HepG2 (cell line): ENCODE measurements around the gene MED12L. TPM values are rescaled to one million over a fixed set of nuclear protein-coding genes. Genes with fewer than 3 reads are reported as not detected.

Source experiments
- ATF3 ChIP-seq: sonication (generic); formaldehyde crosslinking; IDR thresholded peaks from 2 replicates; pipeline ENCODE4 v1.4.0; 2020; ENCODE audit warnings: missing genetic modification reagents
- CREB1 ChIP-seq, 2 experiments: fragments of 450-650 bp in 1 of 2; IDR thresholded peaks; 2 replicates each; pipeline ENCODE4 v1.6.1; 2016 to 2017; ENCODE audit warnings: control low read depth in 1 of 2, mild to moderate bottlenecking in 1 of 2, missing compliant biosample characterization in 1 of 2, missing genetic modification characterization in 1 of 2
- FOXK1 ChIP-seq: sonication (generic); formaldehyde crosslinking; IDR thresholded peaks from 2 replicates; pipeline ENCODE4 v1.4.0; 2020; ENCODE audit warnings: low read depth, missing genetic modification reagents, borderline replicate concordance
- FOXP1 ChIP-seq, 2 experiments: fragments of 450-650 bp in 1 of 2; IDR thresholded peaks; 2 replicates each; pipeline ENCODE4 v1.6.1; 2017 to 2018; ENCODE audit warnings: antibody characterized with exemption in 1 of 2
- HDAC1 ChIP-seq: sonication (generic); formaldehyde crosslinking; IDR thresholded peaks from 2 replicates; pipeline ENCODE4 v1.5.1; 2020; ENCODE audit warnings: mild to moderate bottlenecking, missing genetic modification reagents
- NR2C2 ChIP-seq: sonication (generic); formaldehyde crosslinking; IDR thresholded peaks from 2 replicates; pipeline ENCODE4 v1.4.0; 2020; ENCODE audit warnings: missing genetic modification reagents, mild to moderate bottlenecking, moderate library complexity, borderline replicate concordance
- SP5 ChIP-seq: IDR thresholded peaks from 2 replicates; pipeline ENCODE4 v1.6.1; 2016; ENCODE audit warnings: low read depth, borderline replicate concordance
- TEAD3 ChIP-seq: optimal IDR thresholded peaks from 2 replicates; pipeline ENCODE3; 2016; ENCODE audit warnings: borderline replicate concordance
- TGIF2 ChIP-seq: IDR thresholded peaks from 2 replicates; pipeline ENCODE4 v1.6.1; 2016; ENCODE audit warnings: control low read depth, missing compliant biosample characterization
- THRA ChIP-seq: sonication (generic); formaldehyde crosslinking; IDR thresholded peaks from 2 replicates; pipeline ENCODE4 v1.4.0; 2020; ENCODE audit warnings: missing genetic modification reagents, borderline replicate concordance
- ZBTB7A ChIP-seq: sonication (generic); formaldehyde crosslinking; IDR thresholded peaks from 2 replicates; pipeline ENCODE4 v1.8.0; 2022; ENCODE audit warnings: mild to moderate bottlenecking, missing genetic modification reagents
- ZNF121 ChIP-seq: sonication (generic); formaldehyde crosslinking; IDR thresholded peaks from 2 replicates; pipeline ENCODE4 v1.5.0; 2020; ENCODE audit warnings: mild to moderate bottlenecking, missing genetic modification reagents
- ZNF329 ChIP-seq: sonication (generic); formaldehyde crosslinking; IDR thresholded peaks from 2 replicates; pipeline ENCODE4 v1.9.0; 2021; ENCODE audit warnings: low read depth, mild to moderate bottlenecking, missing genetic modification reagents
- ZNF337 ChIP-seq: sonication (generic); formaldehyde crosslinking; IDR thresholded peaks from 2 replicates; pipeline ENCODE4 v1.5.1; 2020; ENCODE audit warnings: missing genetic modification reagents, low read depth, mild to moderate bottlenecking, borderline replicate concordance
- ZNF34 ChIP-seq: sonication (generic); formaldehyde crosslinking; IDR thresholded peaks from 2 replicates; pipeline ENCODE4 v1.4.0; 2020; ENCODE audit warnings: mild to moderate bottlenecking, missing genetic modification reagents, borderline replicate concordance
- ZNF350 ChIP-seq: sonication (generic); formaldehyde crosslinking; IDR thresholded peaks from 2 replicates; pipeline ENCODE4 v1.4.0; 2020; ENCODE audit warnings: mild to moderate bottlenecking, low read depth, missing genetic modification reagents, borderline replicate concordance
- ZNF577 ChIP-seq: sonication (generic); formaldehyde crosslinking; IDR thresholded peaks from 2 replicates; pipeline ENCODE4 v1.4.0; 2020; ENCODE audit warnings: mild to moderate bottlenecking, low read depth, missing genetic modification reagents, borderline replicate concordance
- ZNF747 ChIP-seq: sonication (generic); formaldehyde crosslinking; IDR thresholded peaks from 2 replicates; pipeline ENCODE4 v1.8.1; 2023; ENCODE audit warnings: missing genetic modification reagents, mild to moderate bottlenecking, borderline replicate concordance
- polyA plus RNA-seq, 8 experiments: library from polyadenylated mRNA; depleted of rRNA in 3 of 8; stranded (reverse) in 7 of 8; unstranded in 1 of 8; fragments of >200 nt; fragmentation: Illumina TruSeq in 4 of 8; extraction: Trizol in 4 of 8; gene quantifications; 2 replicates each; pipeline versions ENCODE4 v1.2.1 to v1.2.3, GENCODE V29; 2011 to 2016; ENCODE audit warnings: low read depth in 4 of 8, missing spikeins in 1 of 8, mixed read lengths in 1 of 8; ENCODE audit not compliant: insufficient read depth in 1 of 8
- total RNA-seq, 5 experiments: library from RNA; depleted of rRNA; stranded (reverse); fragments of >200 nt; fragmentation: Illumina TruSeq; extraction: Trizol; gene quantifications; 2 replicates each; pipeline ENCODE4 v1.2.3, GENCODE V29; 2016; ENCODE audit warnings: low read depth in 1 of 5
- TF ChIP-seq, protein P1 (sequence below): sonication (generic); formaldehyde crosslinking; IDR thresholded peaks from 2 replicates; pipeline ENCODE4; 2020; ENCODE audit warnings: missing genetic modification reagents, mild to moderate bottlenecking, borderline replicate concordance
- TF ChIP-seq, protein P2 (sequence below): sonication (generic); formaldehyde crosslinking; IDR thresholded peaks from 2 replicates; pipeline ENCODE4 v1.5.1; 2020; ENCODE audit warnings: mild to moderate bottlenecking, missing genetic modification reagents, moderate library complexity
- TF ChIP-seq, protein P3 (sequence below): sonication (generic); formaldehyde crosslinking; IDR thresholded peaks from 2 replicates; pipeline ENCODE4 v1.5.0; 2020; ENCODE audit warnings: missing genetic modification reagents
- TF ChIP-seq, protein P4 (sequence below): sonication (generic); formaldehyde crosslinking; IDR thresholded peaks from 2 replicates; pipeline ENCODE4 v1.4.0; 2020; ENCODE audit warnings: mild to moderate bottlenecking, missing genetic modification reagents

The MED12L gene
- total and polyA plus RNA-seq, 2 of the 13 experiments (the other 11 are each of a cell fraction or from before 2014, with no cell fraction given), result 0.07 to 0.64 TPM

DNA sequence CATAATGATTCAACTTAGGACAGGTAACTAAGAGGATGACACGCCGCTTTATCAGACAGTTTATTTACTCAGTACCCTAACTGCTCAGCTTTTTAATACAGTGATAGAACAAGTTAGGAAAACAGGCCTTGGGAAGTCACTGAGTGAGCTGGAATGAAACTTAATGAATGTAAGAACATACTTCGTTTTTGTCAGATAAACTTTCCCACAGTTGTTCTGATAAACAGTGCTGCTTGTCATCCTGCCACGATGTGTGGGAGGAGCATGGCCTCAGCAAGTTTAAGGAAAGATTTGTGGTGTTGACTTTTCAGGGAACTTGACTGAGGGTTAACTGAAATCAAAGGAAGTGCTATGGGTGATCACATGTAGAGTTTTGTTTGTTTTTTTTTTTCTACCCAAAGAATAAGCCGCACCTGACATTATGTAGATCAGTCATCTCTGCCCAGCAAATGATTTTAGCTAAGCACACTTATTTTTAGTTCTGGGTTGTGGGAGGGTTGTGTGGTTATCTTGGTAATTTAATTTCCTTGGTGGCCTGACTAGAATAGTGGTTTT, 198.5 kb downstream of the MED12L start (continued):
- TF ChIP-seq ZNF747 (no peak), ZNF577 (no peak), ZBTB7A (CRISPR knock-in tag) (no peak), NR2C2 (CRISPR knock-in tag) (no peak), FOXP1 (IDR thresholded peaks at IDR 0.05) (no peak), FOXP1 (CRISPR knock-in tag; IDR thresholded peaks at IDR 0.05) (peak; percentile 82), TGIF2 (CRISPR knock-in tag) (no peak), THRA (CRISPR knock-in tag) (peak; percentile 36; the same call in 1 of the 2 replicates), CREB1 (IDR thresholded peaks at IDR 0.05) (no peak), CREB1 (CRISPR knock-in tag; IDR thresholded peaks at IDR 0.05) (peak; percentile 35; the same call in 1 of the 2 replicates), HDAC1 (CRISPR knock-in tag) (peak; percentile 46; the same call in 1 of the 2 replicates), ATF3 (CRISPR knock-in tag) (no peak), TEAD3 (peak; percentile 24), ZNF34 (CRISPR knock-in tag) (no peak), ZNF350 (CRISPR knock-in tag) (no peak), FOXK1 (CRISPR knock-in tag) (peak; percentile 46; the same call in 1 of the 2 replicates), ZNF121 (CRISPR knock-in tag) (no peak), ZNF337 (no peak), ZNF329 (CRISPR knock-in tag) (no peak), SP5 (peak; percentile 98)
- TF ChIP-seq, protein P1, sequence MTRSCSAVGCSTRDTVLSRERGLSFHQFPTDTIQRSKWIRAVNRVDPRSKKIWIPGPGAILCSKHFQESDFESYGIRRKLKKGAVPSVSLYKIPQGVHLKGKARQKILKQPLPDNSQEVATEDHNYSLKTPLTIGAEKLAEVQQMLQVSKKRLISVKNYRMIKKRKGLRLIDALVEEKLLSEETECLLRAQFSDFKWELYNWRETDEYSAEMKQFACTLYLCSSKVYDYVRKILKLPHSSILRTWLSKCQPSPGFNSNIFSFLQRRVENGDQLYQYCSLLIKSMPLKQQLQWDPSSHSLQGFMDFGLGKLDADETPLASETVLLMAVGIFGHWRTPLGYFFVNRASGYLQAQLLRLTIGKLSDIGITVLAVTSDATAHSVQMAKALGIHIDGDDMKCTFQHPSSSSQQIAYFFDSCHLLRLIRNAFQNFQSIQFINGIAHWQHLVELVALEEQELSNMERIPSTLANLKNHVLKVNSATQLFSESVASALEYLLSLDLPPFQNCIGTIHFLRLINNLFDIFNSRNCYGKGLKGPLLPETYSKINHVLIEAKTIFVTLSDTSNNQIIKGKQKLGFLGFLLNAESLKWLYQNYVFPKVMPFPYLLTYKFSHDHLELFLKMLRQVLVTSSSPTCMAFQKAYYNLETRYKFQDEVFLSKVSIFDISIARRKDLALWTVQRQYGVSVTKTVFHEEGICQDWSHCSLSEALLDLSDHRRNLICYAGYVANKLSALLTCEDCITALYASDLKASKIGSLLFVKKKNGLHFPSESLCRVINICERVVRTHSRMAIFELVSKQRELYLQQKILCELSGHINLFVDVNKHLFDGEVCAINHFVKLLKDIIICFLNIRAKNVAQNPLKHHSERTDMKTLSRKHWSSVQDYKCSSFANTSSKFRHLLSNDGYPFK (CRISPR knock-in tag), result no peak
- TF ChIP-seq, protein P2, sequence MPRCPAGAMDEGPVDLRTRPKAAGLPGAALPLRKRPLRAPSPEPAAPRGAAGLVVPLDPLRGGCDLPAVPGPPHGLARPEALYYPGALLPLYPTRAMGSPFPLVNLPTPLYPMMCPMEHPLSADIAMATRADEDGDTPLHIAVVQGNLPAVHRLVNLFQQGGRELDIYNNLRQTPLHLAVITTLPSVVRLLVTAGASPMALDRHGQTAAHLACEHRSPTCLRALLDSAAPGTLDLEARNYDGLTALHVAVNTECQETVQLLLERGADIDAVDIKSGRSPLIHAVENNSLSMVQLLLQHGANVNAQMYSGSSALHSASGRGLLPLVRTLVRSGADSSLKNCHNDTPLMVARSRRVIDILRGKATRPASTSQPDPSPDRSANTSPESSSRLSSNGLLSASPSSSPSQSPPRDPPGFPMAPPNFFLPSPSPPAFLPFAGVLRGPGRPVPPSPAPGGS (CRISPR knock-in tag), result no peak
- TF ChIP-seq, protein P3, sequence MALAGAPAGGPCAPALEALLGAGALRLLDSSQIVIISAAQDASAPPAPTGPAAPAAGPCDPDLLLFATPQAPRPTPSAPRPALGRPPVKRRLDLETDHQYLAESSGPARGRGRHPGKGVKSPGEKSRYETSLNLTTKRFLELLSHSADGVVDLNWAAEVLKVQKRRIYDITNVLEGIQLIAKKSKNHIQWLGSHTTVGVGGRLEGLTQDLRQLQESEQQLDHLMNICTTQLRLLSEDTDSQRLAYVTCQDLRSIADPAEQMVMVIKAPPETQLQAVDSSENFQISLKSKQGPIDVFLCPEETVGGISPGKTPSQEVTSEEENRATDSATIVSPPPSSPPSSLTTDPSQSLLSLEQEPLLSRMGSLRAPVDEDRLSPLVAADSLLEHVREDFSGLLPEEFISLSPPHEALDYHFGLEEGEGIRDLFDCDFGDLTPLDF (CRISPR knock-in tag), result no peak
- TF ChIP-seq, protein P4, sequence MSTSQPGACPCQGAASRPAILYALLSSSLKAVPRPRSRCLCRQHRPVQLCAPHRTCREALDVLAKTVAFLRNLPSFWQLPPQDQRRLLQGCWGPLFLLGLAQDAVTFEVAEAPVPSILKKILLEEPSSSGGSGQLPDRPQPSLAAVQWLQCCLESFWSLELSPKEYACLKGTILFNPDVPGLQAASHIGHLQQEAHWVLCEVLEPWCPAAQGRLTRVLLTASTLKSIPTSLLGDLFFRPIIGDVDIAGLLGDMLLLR (CRISPR knock-in tag), result no peak
